Spleen (tissue), 7 donors: ENCODE data around the gene HDAC4.

Experiments
- CTCF ChIP-seq, 11 experiments: fragments of 200-600 bp in 7 of 11; fragments of 450-650 bp in 4 of 11; sonication (generic) in 4 of 11; IDR thresholded peaks in 8 of 11; conservative IDR thresholded peaks in 3 of 11; 1 replicate in 7 of 11; 2 replicates in 4 of 11; pipeline versions ENCODE4 v1.4.0 to v1.8.0; 2016 to 2021; ENCODE audit warnings: antibody characterized with exemption in 11 of 11, inconsistent platforms in 4 of 11, mild to moderate bottlenecking in 1 of 11
- POLR2AphosphoS5 ChIP-seq, 3 donors: sonication (generic); formaldehyde crosslinking; IDR thresholded peaks; one replicate each; pipeline ENCODE4 v1.5.1; 2017; ENCODE audit warnings: antibody characterized with exemption in 3 of 3
- donor health status: DM: no; HTN: no; CAD: no; lungs with moderate emphysema.
- donor health status: DM: no; HTN: no; CAD: no.
- donor health status: DM: no; HTN: no; CAD: no.

GRCh38 chr2:239311132-239312040 is 89.4 kb downstream of the HDAC4 start:
- TF ChIP-seq POLR2AphosphoS5 (IDR thresholded peaks at IDR 0.05) (no peak), CTCF (IDR thresholded peaks at IDR 0.05 in 8 of 11, conservative IDR thresholded peaks at IDR 0.05 in 3 of 11) (no peak)
